Breast epithelium (tissue), 4 donors: ENCODE data around the gene IDUA. TPM values are rescaled to one million over a fixed set of nuclear protein-coding genes. Genes with fewer than 3 reads are reported as not detected.
"Not testable (repeated sequence)": the region's sequence is repeated elsewhere in the genome, so short reads cannot be mapped to it uniquely, and the experiment has no call there.

Source experiments
- DNase-seq, 2 donors: peaks; one replicate each; pipeline ENCODE4 v3.0.0-alpha.2; 2019; ENCODE audit warnings: low spot score in 2 of 2
- H3K27ac ChIP-seq, 2 donors: fragments of 200-600 bp; sonication (generic) in 1 of 2; one replicate each; pipeline ENCODE4 v1.5.1; 2016 to 2019; ENCODE audit warnings: mild to moderate bottlenecking in 1 of 2
- H3K27me3 ChIP-seq, 2 donors: fragments of 200-600 bp; sonication (generic) in 1 of 2; one replicate each; pipeline versions ENCODE4 v1.5.1 to v1.6.0; 2017 to 2019; ENCODE audit warnings: control low read depth in 1 of 2, mild to moderate bottlenecking in 1 of 2
- H3K36me3 ChIP-seq: fragments of 200-600 bp; one replicate; pipeline ENCODE4 v1.5.1; 2019
- H3K4me1 ChIP-seq, 2 donors: fragments of 200-600 bp; sonication (generic); one replicate each; pipeline ENCODE4 v1.5.1; 2016 to 2019; ENCODE audit warnings: control low read depth in 1 of 2
- H3K4me3 ChIP-seq, 3 donors: fragments of 200-600 bp; sonication (generic); 1 replicate in 2 of 3; 2 replicates in 1 of 3; pipeline ENCODE4 v1.5.1; 2016 to 2019; ENCODE audit warnings: mild to moderate bottlenecking in 3 of 3, moderate library complexity in 2 of 3
- H3K9me3 ChIP-seq, 2 donors: fragments of 200-600 bp; sonication (generic) in 1 of 2; one replicate each; pipeline ENCODE4 v1.5.1; 2016 to 2019; ENCODE audit warnings: control low read depth in 1 of 2
- CTCF ChIP-seq, 3 donors: fragments of 450-650 bp; IDR thresholded peaks; one replicate each; pipeline ENCODE4 v1.5.1; 2016 to 2017; ENCODE audit warnings: antibody characterized with exemption in 3 of 3, mild to moderate bottlenecking in 3 of 3, moderate library complexity in 3 of 3
- POLR2A ChIP-seq: fragments of 450-650 bp; IDR thresholded peaks from one replicate; pipeline ENCODE4 v1.6.1; 2016; ENCODE audit warnings: antibody characterized with exemption, mild to moderate bottlenecking, moderate library complexity
- POLR2AphosphoS5 ChIP-seq, 3 donors: sonication (generic); formaldehyde crosslinking; IDR thresholded peaks; one replicate each; pipeline ENCODE4 v1.6.1; 2017; ENCODE audit warnings: antibody characterized with exemption in 3 of 3
- intact Hi-C: fragments of 100-400 bp; cut with DNase I; formaldehyde crosslinking; loops from one replicate; pipeline ENCODE4 v1.15.1; 2023; ENCODE audit warnings: low total_unique reads
- total RNA-seq, 3 donors: library from RNA; depleted of rRNA; stranded (reverse); fragments of >200 nt; gene quantifications; one replicate each; pipeline ENCODE4 v1.1.0, GENCODE V29; 2016

IDUA gene
- total RNA-seq, 3 donors from 2014 or later, result 16.3 to 32.8 (median 28.2) TPM

GRCh38 chr4:973431-974397, 13.1 kb upstream of the IDUA start, which contains the start of gene DGKQ:
DGKQ (minus strand) TSS chr4:973569; CDS start chr4:973482, 87 bp downstream.
- Histone ChIP-seq H3K9me3 (no peaks in the 10 kb centered on the region), H3K27me3 (no peaks in the 10 kb centered on the region), H3K36me3 (no peaks in the 10 kb centered on the region), H3K27ac (peak within 1 kb of the TSS; percentile 20 to 56), H3K4me3 (peak within 1 kb of the TSS; percentile 82 to 97 (median 84)), H3K4me1 (peaks cover 16% of the 10 kb centered on the region in 2 donors)
- TF ChIP-seq POLR2AphosphoS5 (IDR thresholded peaks at IDR 0.05) (no peak), POLR2A (no peak), CTCF (IDR thresholded peaks at IDR 0.05) (no peak)
- peak; percentile 81 to 86 for DNase-seq
- intact Hi-C loops, result no loop called here

- intact Hi-C loops, result no loop called here
Observed at GRCh38 chr4:974668-975067, 12.2 kb upstream of the IDUA start.

GRCh38 chr4:976016-976415, 10.8 kb upstream of the IDUA start:
- H3K36me3 ChIP-seq, intact Hi-C loops, H3K4me3 ChIP-seq, H3K27me3 ChIP-seq, H3K27ac ChIP-seq, DNase-seq, H3K9me3 ChIP-seq: not testable (repeated sequence)
- peaks cover 16% of the 10 kb centered on the region in 2 donors for H3K4me1 ChIP-seq

More at GRCh38 chr4:974668-975067, 12.2 kb upstream of the IDUA start:
- TF ChIP-seq CTCF (IDR thresholded peaks at IDR 0.05), result no peak
- H3K27ac ChIP-seq, result no peak overlapping the region
- H3K9me3 ChIP-seq, result no peaks in the 10 kb centered on the region
- H3K4me1 ChIP-seq, result peaks cover 16% of the 10 kb centered on the region in 2 donors
- no peak overlapping the region for H3K4me3 ChIP-seq
- H3K27me3 ChIP-seq, result no peaks in the 10 kb centered on the region
- H3K36me3 ChIP-seq, result no peaks in the 10 kb centered on the region
- DNase-seq, result no peak

- Histone ChIP-seq H3K4me1 (no peaks in the 10 kb centered on the region), H3K9me3 (no peaks in the 10 kb centered on the region), H3K36me3 (no peaks in the 10 kb centered on the region), H3K4me3 (no peak overlapping the region), H3K27ac (no peak overlapping the region), H3K27me3 (no peaks in the 10 kb centered on the region)
- intact Hi-C loops, result no loop called here
- no peak for DNase-seq
- no peak for TF ChIP-seq POLR2AphosphoS5 (IDR thresholded peaks at IDR 0.05)
- TF ChIP-seq POLR2A, result no peak
- TF ChIP-seq CTCF (IDR thresholded peaks at IDR 0.05), result no peak
Observed at GRCh38 chr4:978957-979701, 7.7 kb upstream of the IDUA start.

GRCh38 chr4:982291-982690, 4.6 kb upstream of the IDUA start:
- intact Hi-C loops, result no loop called here
- TF ChIP-seq CTCF (IDR thresholded peaks at IDR 0.05), result no peak
- TF ChIP-seq POLR2A, result no peak
- TF ChIP-seq POLR2AphosphoS5 (IDR thresholded peaks at IDR 0.05), result no peak
- DNase-seq, result no peak
- Histone ChIP-seq H3K9me3 (no peaks in the 10 kb centered on the region), H3K27ac (no peak overlapping the region), H3K4me3 (no peak overlapping the region), H3K36me3 (no peaks in the 10 kb centered on the region), H3K27me3 (no peaks in the 10 kb centered on the region), H3K4me1 (peaks cover 3 to 7% of the 10 kb centered on the region in 2 donors)
